Tibial nerve (tissue), 4 donors: Measurements from ENCODE around the gene KCNN1.

Experiments used
- EP300 ChIP-seq, 2 donors: sonication (generic); formaldehyde crosslinking; IDR thresholded peaks; one replicate each; pipeline ENCODE4 v1.6.1; 2017; ENCODE audit warnings: antibody characterized with exemption in 2 of 2, mild to moderate bottlenecking in 1 of 2
- POLR2A ChIP-seq, 2 donors: fragments of 450-650 bp; IDR thresholded peaks; one replicate each; pipeline ENCODE4 v1.6.1; 2017; ENCODE audit warnings: antibody characterized with exemption in 2 of 2, mild to moderate bottlenecking in 2 of 2, moderate library complexity in 2 of 2
- TF ChIP-seq, protein P1 (sequence below), 5 experiments: fragments of 200-600 bp in 3 of 5; fragments of 450-650 bp in 2 of 5; sonication (generic) in 3 of 5; IDR thresholded peaks; one replicate each; pipeline ENCODE4 v1.5.1; 2016 to 2019; ENCODE audit warnings: antibody characterized with exemption in 5 of 5, mild to moderate bottlenecking in 3 of 5, moderate library complexity in 2 of 5

GRCh38 chr19:17949956-17950309 is 17.0 kb upstream of the KCNN1 start:
- TF ChIP-seq, protein P1, sequence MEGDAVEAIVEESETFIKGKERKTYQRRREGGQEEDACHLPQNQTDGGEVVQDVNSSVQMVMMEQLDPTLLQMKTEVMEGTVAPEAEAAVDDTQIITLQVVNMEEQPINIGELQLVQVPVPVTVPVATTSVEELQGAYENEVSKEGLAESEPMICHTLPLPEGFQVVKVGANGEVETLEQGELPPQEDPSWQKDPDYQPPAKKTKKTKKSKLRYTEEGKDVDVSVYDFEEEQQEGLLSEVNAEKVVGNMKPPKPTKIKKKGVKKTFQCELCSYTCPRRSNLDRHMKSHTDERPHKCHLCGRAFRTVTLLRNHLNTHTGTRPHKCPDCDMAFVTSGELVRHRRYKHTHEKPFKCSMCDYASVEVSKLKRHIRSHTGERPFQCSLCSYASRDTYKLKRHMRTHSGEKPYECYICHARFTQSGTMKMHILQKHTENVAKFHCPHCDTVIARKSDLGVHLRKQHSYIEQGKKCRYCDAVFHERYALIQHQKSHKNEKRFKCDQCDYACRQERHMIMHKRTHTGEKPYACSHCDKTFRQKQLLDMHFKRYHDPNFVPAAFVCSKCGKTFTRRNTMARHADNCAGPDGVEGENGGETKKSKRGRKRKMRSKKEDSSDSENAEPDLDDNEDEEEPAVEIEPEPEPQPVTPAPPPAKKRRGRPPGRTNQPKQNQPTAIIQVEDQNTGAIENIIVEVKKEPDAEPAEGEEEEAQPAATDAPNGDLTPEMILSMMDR (IDR thresholded peaks at IDR 0.05): no peak
- TF ChIP-seq POLR2A (IDR thresholded peaks at IDR 0.05) (no peak), EP300 (IDR thresholded peaks at IDR 0.05) (no peak)
